GM21786 (cell line): ENCODE data around the gene GRAMD1A.
A peak's percentile ranks its signal among the peaks of the same experiment; 100 is the strongest.
"Not testable (repeated sequence)": the region's sequence is repeated elsewhere in the genome, so short reads cannot be mapped to it uniquely, and the experiment has no call there.

Source experiments
- ATAC-seq: cut with Tn5 transposase; IDR thresholded peaks from one replicate; pipeline ENCODE4 v1.9.1; 2021; ENCODE audit not compliant: unreplicated experiment

Gene GRAMD1A

GRCh38 chr19:35034005-35034502 lies 33.9 kb downstream of the GRAMD1A start:
- ATAC-seq, result no peak

DNA sequence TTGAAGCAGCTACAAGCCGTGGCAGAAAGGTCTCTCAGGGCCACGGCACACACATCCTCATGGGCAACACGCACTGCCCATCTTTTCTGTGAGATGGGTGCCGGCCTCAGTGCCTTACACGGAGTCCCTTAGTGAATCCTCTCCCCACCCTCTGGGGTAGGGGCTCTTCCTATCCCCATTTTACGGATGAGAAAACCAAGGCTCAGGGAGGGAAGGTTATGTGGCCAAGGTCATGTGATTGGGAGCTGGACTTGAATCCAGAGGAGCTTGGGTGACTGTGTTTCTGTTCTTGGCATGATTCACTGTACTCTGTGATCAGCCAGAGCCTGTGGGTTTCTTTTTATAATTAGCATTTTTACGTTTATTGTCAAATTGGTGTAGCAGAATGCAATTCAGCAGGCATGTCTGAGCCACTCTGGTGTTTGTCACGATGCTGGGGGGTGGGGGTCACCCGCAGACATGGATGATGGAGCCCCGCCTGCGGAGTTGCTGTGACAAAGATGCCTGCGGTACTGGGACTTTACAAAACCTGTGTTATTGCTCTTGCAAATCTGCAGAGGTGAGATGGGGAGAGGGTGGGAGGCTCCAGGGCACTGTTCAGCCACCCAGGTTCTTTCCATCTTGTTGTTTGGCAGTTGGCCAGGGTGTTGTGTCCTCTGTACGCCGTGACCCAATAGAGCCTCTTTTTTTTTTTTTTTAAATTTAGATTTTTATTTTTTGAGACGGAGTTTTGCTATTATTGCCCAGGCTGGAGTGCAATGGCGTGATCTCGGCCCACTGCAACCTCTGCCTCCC lies 34.7 kb downstream of the GRAMD1A start:
- no peak for ATAC-seq

GRCh38 chr19:35037716-35038622 lies 37.8 kb downstream of the GRAMD1A start:
- peak; percentile 55 for ATAC-seq

GRCh38 chr19:35038623-35039512 lies 38.7 kb downstream of the GRAMD1A start:
- ATAC-seq, result no peak

DNA sequence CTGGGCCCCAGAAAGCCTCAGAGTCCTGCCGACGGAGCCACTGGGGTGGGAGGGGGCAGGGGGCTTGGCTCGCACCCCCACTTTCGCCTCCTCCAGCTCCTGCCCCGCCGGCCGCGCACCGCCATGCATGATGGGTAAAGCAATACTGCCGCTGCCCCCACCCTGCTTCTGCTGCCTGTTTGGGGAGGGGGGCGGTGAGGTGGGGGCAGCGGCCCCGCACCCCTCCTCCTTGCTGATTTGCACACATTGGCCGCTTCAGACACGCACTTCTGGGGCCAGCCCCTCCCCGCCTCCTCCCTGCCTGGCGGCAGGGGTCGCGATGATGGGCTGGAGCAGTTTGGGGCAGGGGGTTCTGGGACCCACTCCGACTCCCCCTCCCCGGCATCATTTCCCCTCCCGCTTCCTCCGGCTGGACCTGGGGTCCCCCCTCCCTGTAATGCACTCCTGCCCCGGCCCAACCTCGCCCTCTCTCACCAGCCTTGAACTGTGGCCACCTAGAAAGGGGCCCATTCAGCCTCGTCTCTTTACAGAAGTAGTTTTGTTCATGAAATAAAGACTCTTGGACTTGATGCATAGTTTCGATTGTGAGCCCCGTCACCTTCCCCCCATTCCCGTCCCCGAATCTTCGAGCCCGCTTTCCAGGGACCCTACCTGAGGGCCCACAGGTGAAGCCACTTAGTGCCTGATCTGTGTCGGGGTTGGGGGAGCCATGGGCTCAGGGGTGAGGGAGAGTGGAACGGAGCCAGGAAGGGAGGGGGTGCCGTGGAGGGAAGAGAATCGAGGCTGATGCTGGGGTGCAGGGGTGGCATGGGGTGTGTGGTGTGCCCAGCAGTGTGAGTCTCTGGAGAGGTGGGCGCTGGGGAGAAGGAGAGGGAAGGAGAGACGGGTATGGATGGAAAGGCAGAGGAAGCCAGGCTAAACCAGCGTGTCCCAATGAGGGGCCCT lies 40.0 kb downstream of the GRAMD1A start:
- ATAC-seq, result no peak

GRCh38 chr19:35040826-35041547 lies 40.9 kb downstream of the GRAMD1A start:
- no peak for ATAC-seq

DNA sequence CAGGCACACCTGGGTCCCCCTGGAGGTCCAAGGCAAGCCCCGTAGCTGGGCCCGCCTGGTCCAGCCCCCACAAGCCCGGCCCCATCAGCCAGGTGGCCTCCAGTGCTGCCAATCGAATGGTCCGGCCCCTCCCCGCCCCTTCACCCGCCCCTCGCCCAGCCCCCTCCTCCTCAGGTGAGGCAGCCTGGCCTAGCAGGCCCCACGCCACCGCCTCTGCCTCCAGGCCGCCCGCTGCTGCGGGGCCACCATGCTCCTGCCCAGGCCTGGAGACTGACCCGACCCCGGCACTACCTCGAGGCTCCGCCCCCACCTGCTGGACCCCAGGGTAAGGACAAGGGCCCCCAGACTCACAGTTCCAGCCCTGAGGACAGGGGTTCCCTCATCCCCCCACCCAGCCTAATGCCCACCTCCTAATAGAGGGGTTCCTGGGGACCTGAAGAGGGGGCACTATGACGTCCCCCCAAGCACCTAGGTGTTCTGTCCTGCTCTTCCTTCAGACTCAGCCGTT lies 41.5 kb downstream of the GRAMD1A start, which contains the start of gene HPN:
Gene HPN (plus strand): TSS at position 174 of the 508 bp plus-strand sequence. CDS start 786 bp downstream, outside the sequence.
- no peak for ATAC-seq

DNA sequence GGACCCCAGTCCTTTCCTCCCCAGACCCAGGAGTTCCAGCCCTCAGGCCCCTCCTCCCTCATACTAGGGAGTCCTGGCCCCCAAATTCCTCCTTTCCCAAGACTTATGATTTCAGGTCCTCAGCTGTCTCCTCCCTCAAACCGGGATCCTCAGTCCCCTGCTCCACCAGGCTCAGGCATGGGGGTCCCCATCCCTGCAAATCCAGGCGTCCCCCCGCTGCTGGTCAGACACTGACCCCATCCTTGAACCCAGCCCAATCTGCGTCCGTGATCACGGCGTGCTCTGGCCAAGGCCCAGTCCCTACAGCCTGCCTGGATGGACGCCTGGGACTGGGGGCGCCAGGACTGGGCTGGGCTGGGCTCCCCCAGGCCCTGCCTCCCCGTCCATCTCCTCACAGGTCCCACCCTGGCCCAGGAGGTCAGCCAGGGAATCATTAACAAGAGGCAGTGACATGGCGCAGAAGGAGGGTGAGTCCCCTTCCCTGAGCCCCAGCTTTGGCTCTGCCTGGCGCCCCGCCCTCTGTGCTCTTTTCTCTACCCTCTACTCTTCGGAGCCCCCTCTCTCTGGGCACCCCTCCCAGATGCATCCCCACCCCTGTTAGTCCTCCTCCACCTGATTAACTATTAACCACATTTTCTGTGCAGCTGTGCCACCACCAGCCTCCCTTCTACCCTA lies 42.1 kb downstream of the GRAMD1A start:
- no peak for ATAC-seq

DNA sequence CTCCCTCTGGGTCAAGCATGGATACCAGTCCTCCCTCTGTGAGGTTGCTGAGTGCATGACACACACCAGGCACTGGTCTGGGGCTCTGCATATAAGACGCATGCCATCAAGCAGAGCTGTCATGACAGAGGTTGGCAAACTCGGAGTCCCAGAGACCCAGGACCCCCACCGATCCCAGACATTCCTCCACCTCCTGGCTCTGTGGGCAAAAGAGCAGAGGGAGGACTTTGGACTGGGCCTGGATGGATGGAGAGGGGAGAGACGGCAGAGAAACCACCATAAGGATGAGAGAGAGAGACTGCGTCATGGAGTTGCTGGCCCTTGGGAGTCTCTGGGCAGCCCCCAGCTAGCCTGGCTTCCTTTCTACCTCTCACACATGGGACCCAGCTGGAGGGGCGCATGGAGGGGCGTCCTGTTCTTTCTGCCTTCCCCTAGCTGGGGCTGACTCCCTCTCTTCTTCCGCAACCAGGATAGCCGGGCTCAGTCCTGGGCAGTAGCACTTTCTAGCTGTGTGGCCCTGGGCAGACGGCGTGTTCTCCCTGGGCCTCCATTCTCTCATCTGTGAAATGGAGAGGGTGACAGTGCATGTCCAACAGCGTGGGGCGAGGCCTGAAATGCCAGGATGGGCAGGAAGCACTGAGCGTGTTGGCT lies 43.0 kb downstream of the GRAMD1A start:
- no peak for ATAC-seq

- ATAC-seq, result no peak
Measured at GRCh38 chr19:35043906-35044305, 43.8 kb downstream of the GRAMD1A start.

GRCh38 chr19:35044317-35045117 lies 44.4 kb downstream of the GRAMD1A start:
- ATAC-seq, result no peak

DNA sequence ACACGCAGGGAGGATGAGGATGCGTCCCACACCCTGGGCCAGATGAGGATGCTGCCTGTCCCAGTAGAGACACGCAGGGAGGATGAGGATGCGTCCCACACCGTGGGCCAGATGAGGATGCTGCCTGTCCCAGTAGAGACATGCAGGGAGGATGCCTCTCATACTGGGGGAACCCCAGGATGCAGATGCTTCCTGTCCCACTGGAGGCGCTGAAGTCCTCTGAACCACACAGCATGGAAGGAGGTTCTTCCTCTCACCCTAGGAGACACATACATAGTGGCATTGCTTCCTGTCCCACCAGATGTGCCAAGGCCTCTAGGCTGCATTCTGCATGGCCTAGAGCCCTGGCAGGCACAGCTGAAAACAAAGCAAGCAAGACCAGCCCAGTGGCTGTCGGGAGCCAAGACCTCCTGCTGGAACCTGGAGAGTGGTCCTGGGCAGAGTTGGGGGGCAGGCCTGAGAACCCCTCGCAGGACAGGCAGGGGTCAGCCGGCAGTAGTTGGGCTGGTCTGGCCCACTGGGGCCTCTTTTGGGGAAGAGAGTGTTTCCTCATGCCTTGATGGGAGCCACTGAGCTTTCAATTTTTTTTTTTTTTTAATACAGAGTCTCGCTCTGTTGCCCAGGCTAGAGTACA lies 45.7 kb downstream of the GRAMD1A start:
- no peak for ATAC-seq

- no peak for ATAC-seq
Measured at GRCh38 chr19:35046461-35046860, 46.3 kb downstream of the GRAMD1A start.

- no peak for ATAC-seq
Measured at GRCh38 chr19:35048911-35049411, 48.8 kb downstream of the GRAMD1A start.

GRCh38 chr19:35049456-35049855 lies 49.3 kb downstream of the GRAMD1A start:
- no peak for ATAC-seq

- not testable (repeated sequence) for ATAC-seq
Measured at GRCh38 chr19:35050662-35051061, 50.5 kb downstream of the GRAMD1A start.
